Karpas-422 (cell line): ENCODE measurements around the gene SLC25A6. TPM values are rescaled to one million over a fixed set of nuclear protein-coding genes. Genes with fewer than 3 reads are reported as not detected.
A peak's percentile ranks its signal among the peaks of the same experiment; 100 is the strongest.
"Not testable (repeated sequence)": the region's sequence is repeated elsewhere in the genome, so short reads cannot be mapped to it uniquely, and the experiment has no call there.

Source experiments
- DNase-seq: peaks from one replicate; pipeline ENCODE4 v3.0.0-alpha.2; 2015
- H2AFZ ChIP-seq: fragments of 200-600 bp; sonication (generic); 2 replicates; pipeline ENCODE4 v1.6.1; 2014; ENCODE audit warnings: antibody characterized with exemption, low read length, mixed read lengths
- H3K27ac ChIP-seq: fragments of 200-600 bp; sonication (generic); 2 replicates; pipeline ENCODE4 v1.5.1; 2014; ENCODE audit warnings: mild to moderate bottlenecking, low read length, moderate library complexity
- H3K27me3 ChIP-seq: fragments of 200-600 bp; sonication (generic); 2 replicates; pipeline ENCODE4 v1.6.1; 2014; ENCODE audit warnings: low read length, mixed read lengths
- H3K36me3 ChIP-seq: fragments of 200-600 bp; sonication (generic); 2 replicates; pipeline ENCODE4 v1.6.1; 2014; ENCODE audit warnings: low read length, mixed read lengths; ENCODE audit not compliant: insufficient read depth
- H3K4me1 ChIP-seq: fragments of 200-600 bp; sonication (generic); 2 replicates; pipeline ENCODE4 v1.6.1; 2014; ENCODE audit warnings: mild to moderate bottlenecking, low read length, mixed read lengths
- H3K4me2 ChIP-seq: fragments of 200-600 bp; sonication (generic); 2 replicates; pipeline ENCODE4 v1.6.1; 2014; ENCODE audit warnings: low read length, low read depth, mild to moderate bottlenecking; ENCODE audit not compliant: poor library complexity, severe bottlenecking
- H3K4me3 ChIP-seq: fragments of 200-600 bp; sonication (generic); 2 replicates; pipeline ENCODE4 v1.5.1; 2014; ENCODE audit warnings: mild to moderate bottlenecking, antibody characterized with exemption, low read length, mixed read lengths
- H3K79me2 ChIP-seq: fragments of 200-600 bp; sonication (generic); 2 replicates; pipeline ENCODE4 v1.6.1; 2014; ENCODE audit warnings: mild to moderate bottlenecking, low read length, mixed read lengths
- H3K9ac ChIP-seq: fragments of 200-600 bp; sonication (generic); 2 replicates; pipeline ENCODE4 v1.6.0; 2014; ENCODE audit warnings: low read length
- H3K9me2 ChIP-seq: fragments of 200-600 bp; sonication (generic), shearing (Covaris generic); replicated peaks from 2 replicates; pipeline ENCODE4 v1.6.0; 2014; ENCODE audit warnings: mild to moderate bottlenecking, low read length, moderate library complexity; ENCODE audit not compliant: insufficient read depth
- H3K9me3 ChIP-seq: fragments of 300-700, 200-600 bp; sonication (generic); 2 replicates; pipeline ENCODE4 v1.6.1; 2014; ENCODE audit warnings: low read length, mixed read lengths
- H4K20me1 ChIP-seq: fragments of 200-600 bp; sonication (generic); 2 replicates; pipeline ENCODE4 v1.6.1; 2014; ENCODE audit warnings: mild to moderate bottlenecking, antibody characterized with exemption, low read length, low read depth; ENCODE audit not compliant: insufficient read depth
- total RNA-seq: library from RNA; depleted of rRNA; stranded (reverse); fragments of >200 nt; shearing (Covaris generic); gene quantifications from 2 replicates; pipeline ENCODE4 v1.2.3, GENCODE V29; 2014; ENCODE audit warnings: low replicate concordance

SLC25A6 gene
- total RNA-seq, 1 experiment from 2014 or later, result 209 TPM

GRCh38 chrX:1403867-1404266, 12.0 kb upstream of the SLC25A6 start:
- H3K36me3 ChIP-seq, result peaks cover 53% of the 10 kb centered on the region
- not testable (repeated sequence) for H3K79me2 ChIP-seq

GRCh38 chrX:1403228-1403627, 11.3 kb upstream of the SLC25A6 start:
- Histone ChIP-seq H3K36me3 (peaks cover 53% of the 10 kb centered on the region), H3K4me1 (no peaks in the 10 kb centered on the region), H4K20me1 (peaks cover 13% of the 10 kb centered on the region), H3K9ac (no peak overlapping the region), H3K4me2 (no peak overlapping the region), H3K27me3 (no peaks in the 10 kb centered on the region), H3K79me2 (peaks cover 7% of the 10 kb centered on the region), H3K27ac (no peak overlapping the region), H3K4me3 (no peak overlapping the region), H2AFZ (no peak overlapping the region), H3K9me2 (peaks cover 7% of the 10 kb centered on the region; the same call in 1 of the 2 replicates), H3K9me3 (no peaks in the 10 kb centered on the region; the same call in 1 of the 2 replicates)
- no peak for DNase-seq

More at GRCh38 chrX:1403867-1404266, 12.0 kb upstream of the SLC25A6 start:
- peaks cover 13% of the 10 kb centered on the region for H4K20me1 ChIP-seq
- H3K9me3 ChIP-seq, H3K9me2 ChIP-seq, H3K27me3 ChIP-seq, DNase-seq, H3K4me2 ChIP-seq, H3K4me1 ChIP-seq, H3K9ac ChIP-seq, H3K4me3 ChIP-seq, H2AFZ ChIP-seq, H3K27ac ChIP-seq: not testable (repeated sequence)

GRCh38 chrX:1401611-1402430, 9.9 kb upstream of the SLC25A6 start:
- no peak for DNase-seq
- Histone ChIP-seq H3K36me3 (peaks cover 45% of the 10 kb centered on the region), H4K20me1 (peaks cover 7% of the 10 kb centered on the region; the same call in 1 of the 2 replicates), H2AFZ (no peak overlapping the region), H3K9ac (no peak overlapping the region), H3K9me3 (no peaks in the 10 kb centered on the region; the same call in 1 of the 2 replicates), H3K4me3 (no peak overlapping the region), H3K4me1 (no peaks in the 10 kb centered on the region), H3K9me2 (peaks cover 7% of the 10 kb centered on the region; the same call in 1 of the 2 replicates), H3K27ac (no peak overlapping the region), H3K27me3 (no peaks in the 10 kb centered on the region), H3K79me2 (peaks cover 7% of the 10 kb centered on the region), H3K4me2 (no peak overlapping the region)

- DNase-seq, result peak; percentile 65
- no peak overlapping the region for H3K4me3 ChIP-seq
- no peak overlapping the region for H3K9ac ChIP-seq
- H3K27me3 ChIP-seq, result no peaks in the 10 kb centered on the region
- peaks cover 5% of the 10 kb centered on the region; the same call in 1 of the 2 replicates for H4K20me1 ChIP-seq
- no peak overlapping the region for H2AFZ ChIP-seq
- peaks cover 42% of the 10 kb centered on the region for H3K36me3 ChIP-seq
- no peak overlapping the region for H3K27ac ChIP-seq
- H3K9me2 ChIP-seq, result 0 out of 2 replicates have a peak, but pooled peaks cover 2% of the 10 kb centered on the region
- no peak overlapping the region for H3K4me2 ChIP-seq
- no peaks in the 10 kb centered on the region for H3K4me1 ChIP-seq
- H3K9me3 ChIP-seq, result no peaks in the 10 kb centered on the region; the same call in 1 of the 2 replicates
- H3K79me2 ChIP-seq, result peaks cover 14% of the 10 kb centered on the region
Measured at GRCh38 chrX:1400742-1401471, 9.0 kb upstream of the SLC25A6 start.

- Histone ChIP-seq H3K4me1 (peaks cover 3% of the 10 kb centered on the region), H3K27me3 (no peaks in the 10 kb centered on the region), H4K20me1 (peaks cover 9% of the 10 kb centered on the region; the same call in 1 of the 2 replicates), H2AFZ (no peak overlapping the region), H3K9ac (no peak overlapping the region), H3K79me2 (peaks cover 23% of the 10 kb centered on the region), H3K36me3 (peaks cover 42% of the 10 kb centered on the region), H3K4me3 (no peak overlapping the region), H3K9me3 (no peaks in the 10 kb centered on the region; the same call in 1 of the 2 replicates), H3K27ac (no peak overlapping the region), H3K4me2 (no peak overlapping the region), H3K9me2 (no peaks in the 10 kb centered on the region)
- DNase-seq, result no peak
Measured at GRCh38 chrX:1400049-1400448, 8.1 kb upstream of the SLC25A6 start.

GRCh38 chrX:1398431-1399340, 6.8 kb upstream of the SLC25A6 start:
- no peak for DNase-seq
- H3K4me3 ChIP-seq, result no peak overlapping the region
- H3K27me3 ChIP-seq, result no peaks in the 10 kb centered on the region
- H3K4me1 ChIP-seq, result peaks cover 16% of the 10 kb centered on the region
- no peak overlapping the region for H3K27ac ChIP-seq
- peaks cover 30% of the 10 kb centered on the region for H3K36me3 ChIP-seq
- no peak overlapping the region for H3K4me2 ChIP-seq
- peaks cover 29% of the 10 kb centered on the region for H3K79me2 ChIP-seq
- no peak overlapping the region for H3K9ac ChIP-seq
- H4K20me1 ChIP-seq, result peaks cover 9% of the 10 kb centered on the region; the same call in 1 of the 2 replicates
- H3K9me2 ChIP-seq, result no peaks in the 10 kb centered on the region
- H3K9me3 ChIP-seq, result no peaks in the 10 kb centered on the region; the same call in 1 of the 2 replicates
- no peak overlapping the region for H2AFZ ChIP-seq

- Histone ChIP-seq H3K4me3 (no peak overlapping the region), H4K20me1 (peaks cover 9% of the 10 kb centered on the region; the same call in 1 of the 2 replicates), H3K27ac (no peak overlapping the region), H3K9me3 (no peaks in the 10 kb centered on the region), H3K9me2 (no peaks in the 10 kb centered on the region), H3K27me3 (no peaks in the 10 kb centered on the region), H3K4me1 (peaks cover 23% of the 10 kb centered on the region), H3K36me3 (peaks cover 20% of the 10 kb centered on the region), H3K79me2 (peaks cover 38% of the 10 kb centered on the region), H3K4me2 (no peak overlapping the region), H2AFZ (no peak overlapping the region), H3K9ac (no peak overlapping the region)
- DNase-seq, result no peak
Measured at GRCh38 chrX:1397441-1398270, 5.7 kb upstream of the SLC25A6 start.
